Mucosa of descending colon (tissue), 3 donors: ENCODE measurements around the gene CBFA2T3. TPM values are rescaled to one million over a fixed set of nuclear protein-coding genes. Genes with fewer than 3 reads are reported as not detected.

Experiments
- ATAC-seq: fragments of 200-7000 bp; cut with Tn5 transposase; one replicate; pipeline ENCODE4 v1.9.1; 2020; ENCODE audit warnings: mild to moderate bottlenecking, moderate library complexity
- DNase-seq, 3 donors: peaks; one replicate each; pipeline ENCODE4 v3.0.0-alpha.2; 2020
- H3K36me3 ChIP-seq: fragments of 200-600 bp; one replicate; pipeline ENCODE4 v1.8.0; 2021; ENCODE audit warnings: low read depth, mild to moderate bottlenecking
- H3K4me1 ChIP-seq: fragments of 200-600 bp; one replicate; pipeline ENCODE4 v1.8.0; 2021; ENCODE audit warnings: low read depth, mild to moderate bottlenecking
- H3K4me3 ChIP-seq: fragments of 200-600 bp; one replicate; pipeline ENCODE4 v1.8.0; 2021; ENCODE audit warnings: mild to moderate bottlenecking
- H3K9me3 ChIP-seq: fragments of 200-600 bp; one replicate; pipeline ENCODE4 v1.8.0; 2021; ENCODE audit warnings: mild to moderate bottlenecking
- intact Hi-C, 2 donors: fragments of 100-400 bp; cut with DNase I in 1 of 2; cut with micrococcal nuclease in 1 of 2; formaldehyde crosslinking; loops; one replicate each; pipeline versions ENCODE4 v1.11.0 to v1.11.1; 2022; cut with DNase I, micrococcal nuclease
- total RNA-seq, 3 donors: library from RNA; stranded (reverse); fragmentation: NEBNext Ultra II Directional in 2 of 3; extraction: Animal tissue kit (Norgen Biotek cat#: 25700) in 2 of 3; gene quantifications; one replicate each; pipeline versions ENCODE4 v1.2.1 to v1.2.4, GENCODE V29; 2021 to 2023
- TF ChIP-seq, protein P1 (sequence below): fragments of 200-600 bp; IDR thresholded peaks from one replicate; pipeline ENCODE4 v1.8.0; 2022; ENCODE audit warnings: antibody characterized with exemption, mild to moderate bottlenecking
- donor health status: DM: no; HTN: no; CAD: no; lungs with moderate emphysema.
- donor health status: DM: no; HTN: no; CAD: no.
- donor health status: DM: no; HTN: yes; CAD: no.

The CBFA2T3 gene
- total RNA-seq, 3 donors from 2014 or later, result 6.9 to 12.8 (median 8.4) TPM

- TF ChIP-seq, protein P1, sequence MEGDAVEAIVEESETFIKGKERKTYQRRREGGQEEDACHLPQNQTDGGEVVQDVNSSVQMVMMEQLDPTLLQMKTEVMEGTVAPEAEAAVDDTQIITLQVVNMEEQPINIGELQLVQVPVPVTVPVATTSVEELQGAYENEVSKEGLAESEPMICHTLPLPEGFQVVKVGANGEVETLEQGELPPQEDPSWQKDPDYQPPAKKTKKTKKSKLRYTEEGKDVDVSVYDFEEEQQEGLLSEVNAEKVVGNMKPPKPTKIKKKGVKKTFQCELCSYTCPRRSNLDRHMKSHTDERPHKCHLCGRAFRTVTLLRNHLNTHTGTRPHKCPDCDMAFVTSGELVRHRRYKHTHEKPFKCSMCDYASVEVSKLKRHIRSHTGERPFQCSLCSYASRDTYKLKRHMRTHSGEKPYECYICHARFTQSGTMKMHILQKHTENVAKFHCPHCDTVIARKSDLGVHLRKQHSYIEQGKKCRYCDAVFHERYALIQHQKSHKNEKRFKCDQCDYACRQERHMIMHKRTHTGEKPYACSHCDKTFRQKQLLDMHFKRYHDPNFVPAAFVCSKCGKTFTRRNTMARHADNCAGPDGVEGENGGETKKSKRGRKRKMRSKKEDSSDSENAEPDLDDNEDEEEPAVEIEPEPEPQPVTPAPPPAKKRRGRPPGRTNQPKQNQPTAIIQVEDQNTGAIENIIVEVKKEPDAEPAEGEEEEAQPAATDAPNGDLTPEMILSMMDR, result no peak
- Histone ChIP-seq H3K36me3 (no peaks in the 10 kb centered on the region), H3K4me1 (no peaks in the 10 kb centered on the region), H3K9me3 (no peaks in the 10 kb centered on the region), H3K4me3 (no peak overlapping the region)
- intact Hi-C loops, result no loop called here
- peak in 1 of 3 donors; percentile 60 for DNase-seq
- ATAC-seq, result peak; percentile 48
These were observed 19.0 kb downstream of the CBFA2T3 start for GRCh38 chr16:88957887-88958577.

- Histone ChIP-seq H3K4me1 (no peaks in the 10 kb centered on the region), H3K4me3 (no peak overlapping the region), H3K36me3 (no peaks in the 10 kb centered on the region), H3K9me3 (no peaks in the 10 kb centered on the region)
- TF ChIP-seq, protein P1, result no peak
- ATAC-seq (no peak), DNase-seq (no peak)
- intact Hi-C loops, result no loop called here
These were observed 19.6 kb downstream of the CBFA2T3 start for GRCh38 chr16:88957433-88957767.

DNA sequence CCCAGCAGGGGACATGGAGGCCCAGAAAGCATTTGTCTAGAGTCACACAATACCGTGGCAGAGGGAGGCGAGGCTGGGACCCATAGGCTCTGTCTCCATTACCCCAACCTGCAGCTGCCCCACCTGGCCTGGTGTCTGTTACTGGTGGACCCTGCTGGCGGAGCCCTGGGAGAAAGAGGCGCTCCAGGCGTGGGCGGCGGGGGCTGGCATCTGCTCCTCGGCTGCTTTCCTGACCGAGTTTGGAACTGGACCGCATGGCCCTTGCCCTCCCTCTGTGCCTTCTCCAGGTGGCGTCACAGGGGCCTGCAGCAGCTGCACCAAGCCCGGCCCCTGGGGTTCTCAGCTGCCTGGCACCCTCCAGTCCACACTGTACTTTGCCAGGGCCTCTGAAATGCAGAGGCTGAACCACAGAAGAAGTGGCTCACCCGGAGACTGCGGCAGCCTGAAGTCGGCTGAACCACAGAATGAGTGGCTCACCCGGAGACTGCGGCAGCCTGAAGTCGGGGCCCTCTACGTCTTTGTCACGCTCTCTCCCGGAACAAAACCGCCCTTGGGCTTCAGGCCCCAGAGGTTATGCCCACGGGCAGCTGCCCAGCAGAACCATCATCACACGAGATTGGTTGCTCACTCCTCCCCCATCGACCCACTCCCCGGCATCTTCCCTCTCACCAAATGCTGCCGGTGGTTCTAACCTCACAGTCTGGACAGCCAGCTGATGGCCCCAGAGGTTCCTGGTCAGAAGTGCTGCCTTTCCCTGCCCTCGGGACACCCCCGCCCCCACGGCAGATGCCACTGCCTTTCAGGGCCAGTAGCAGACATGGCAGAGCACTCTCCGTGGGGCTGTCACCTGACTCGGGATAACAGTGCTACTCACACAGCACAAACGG lies 20.2 kb downstream of the CBFA2T3 start:
- TF ChIP-seq, protein P1, result no peak
- Histone ChIP-seq H3K36me3 (no peaks in the 10 kb centered on the region), H3K9me3 (no peaks in the 10 kb centered on the region), H3K4me3 (no peak overlapping the region), H3K4me1 (no peaks in the 10 kb centered on the region)
- no peak for ATAC-seq
- intact Hi-C loops, result no loop called here
- peak in 1 of 3 donors; percentile 45 for DNase-seq

DNA sequence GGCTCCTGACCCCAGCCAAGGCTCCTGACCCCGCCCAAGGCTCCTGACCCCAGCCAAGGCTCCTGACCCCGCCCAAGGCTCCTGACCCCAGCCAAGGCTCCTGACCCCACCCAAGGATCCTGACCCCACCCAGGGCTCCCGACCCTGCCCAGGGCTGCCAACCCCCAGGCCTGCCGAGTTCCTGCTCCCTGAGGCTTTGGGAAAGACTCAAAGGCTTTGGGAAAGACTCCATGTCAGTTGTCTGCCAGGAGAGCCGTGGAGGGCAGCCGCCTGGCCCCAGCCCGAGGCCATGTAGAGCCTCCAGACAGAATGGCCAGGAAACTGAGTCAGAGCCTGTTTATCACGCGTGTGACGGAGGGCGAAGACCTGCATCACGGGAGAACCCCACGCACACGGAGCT lies 21.1 kb downstream of the CBFA2T3 start:
- Histone ChIP-seq H3K9me3 (no peaks in the 10 kb centered on the region), H3K4me3 (no peak overlapping the region), H3K36me3 (no peaks in the 10 kb centered on the region), H3K4me1 (no peaks in the 10 kb centered on the region)
- DNase-seq (peak in 1 of 3 donors; percentile 41), ATAC-seq (no peak)
- intact Hi-C loops, result no loop called here
- TF ChIP-seq, protein P1, result no peak

GRCh38 chr16:88953003-88953690 lies 23.9 kb downstream of the CBFA2T3 start:
- ATAC-seq (no peak), DNase-seq (no peak)
- TF ChIP-seq, protein P1, result no peak
- no peaks in the 10 kb centered on the region for H3K9me3 ChIP-seq
- H3K36me3 ChIP-seq, result no peaks in the 10 kb centered on the region
- no peaks in the 10 kb centered on the region for H3K4me1 ChIP-seq
- intact Hi-C loops, result no loop called here
- no peak overlapping the region for H3K4me3 ChIP-seq
